ENCODE measurements around the gene FRYL. TPM values are rescaled to one million over a fixed set of nuclear protein-coding genes. Genes with fewer than 3 reads are reported as not detected.
A peak's percentile ranks its signal among the peaks of the same experiment; 100 is the strongest.

The FRYL gene
- total RNA-seq, 3 donors from 2014 or later: 205 to 416 (median 330) TPM

DNA sequence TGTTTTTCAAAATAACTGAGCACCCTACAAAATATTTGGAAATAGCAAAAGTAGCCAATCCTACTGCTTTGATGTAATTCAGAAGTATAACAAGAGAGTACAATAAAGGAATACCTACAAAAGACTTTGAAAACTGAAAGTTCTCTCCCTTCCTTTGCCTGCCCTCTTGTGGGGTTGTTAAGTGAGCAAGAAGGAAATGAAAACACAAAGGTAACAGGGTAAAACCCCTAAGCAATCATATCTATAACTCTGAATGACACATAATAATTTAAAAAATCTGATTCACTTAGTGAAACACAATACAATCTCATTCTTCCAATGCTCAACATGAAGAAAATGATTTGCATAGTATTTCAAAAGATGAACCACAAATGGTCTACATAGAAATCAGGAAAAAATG lies 98.2 kb downstream of the FRYL start:
- no peaks in the 10 kb centered on the region for H3K36me3 ChIP-seq (ENCODE audit: low read depth)
- TF ChIP-seq, protein P1, sequence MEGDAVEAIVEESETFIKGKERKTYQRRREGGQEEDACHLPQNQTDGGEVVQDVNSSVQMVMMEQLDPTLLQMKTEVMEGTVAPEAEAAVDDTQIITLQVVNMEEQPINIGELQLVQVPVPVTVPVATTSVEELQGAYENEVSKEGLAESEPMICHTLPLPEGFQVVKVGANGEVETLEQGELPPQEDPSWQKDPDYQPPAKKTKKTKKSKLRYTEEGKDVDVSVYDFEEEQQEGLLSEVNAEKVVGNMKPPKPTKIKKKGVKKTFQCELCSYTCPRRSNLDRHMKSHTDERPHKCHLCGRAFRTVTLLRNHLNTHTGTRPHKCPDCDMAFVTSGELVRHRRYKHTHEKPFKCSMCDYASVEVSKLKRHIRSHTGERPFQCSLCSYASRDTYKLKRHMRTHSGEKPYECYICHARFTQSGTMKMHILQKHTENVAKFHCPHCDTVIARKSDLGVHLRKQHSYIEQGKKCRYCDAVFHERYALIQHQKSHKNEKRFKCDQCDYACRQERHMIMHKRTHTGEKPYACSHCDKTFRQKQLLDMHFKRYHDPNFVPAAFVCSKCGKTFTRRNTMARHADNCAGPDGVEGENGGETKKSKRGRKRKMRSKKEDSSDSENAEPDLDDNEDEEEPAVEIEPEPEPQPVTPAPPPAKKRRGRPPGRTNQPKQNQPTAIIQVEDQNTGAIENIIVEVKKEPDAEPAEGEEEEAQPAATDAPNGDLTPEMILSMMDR (IDR thresholded peaks at IDR 0.05): peak; percentile 19
- no peak overlapping the region for H3K4me3 ChIP-seq
- DNase-seq (peak in 1 of 3 donors; percentile 58), ATAC-seq (peak; percentile 75)
- intact Hi-C loops (cut with DNase I, micrococcal nuclease): no loop called here
- peaks cover 16% of the 10 kb centered on the region for H3K4me1 ChIP-seq (ENCODE audit: low read depth)
- H3K9me3 ChIP-seq: no peaks in the 10 kb centered on the region

DNA sequence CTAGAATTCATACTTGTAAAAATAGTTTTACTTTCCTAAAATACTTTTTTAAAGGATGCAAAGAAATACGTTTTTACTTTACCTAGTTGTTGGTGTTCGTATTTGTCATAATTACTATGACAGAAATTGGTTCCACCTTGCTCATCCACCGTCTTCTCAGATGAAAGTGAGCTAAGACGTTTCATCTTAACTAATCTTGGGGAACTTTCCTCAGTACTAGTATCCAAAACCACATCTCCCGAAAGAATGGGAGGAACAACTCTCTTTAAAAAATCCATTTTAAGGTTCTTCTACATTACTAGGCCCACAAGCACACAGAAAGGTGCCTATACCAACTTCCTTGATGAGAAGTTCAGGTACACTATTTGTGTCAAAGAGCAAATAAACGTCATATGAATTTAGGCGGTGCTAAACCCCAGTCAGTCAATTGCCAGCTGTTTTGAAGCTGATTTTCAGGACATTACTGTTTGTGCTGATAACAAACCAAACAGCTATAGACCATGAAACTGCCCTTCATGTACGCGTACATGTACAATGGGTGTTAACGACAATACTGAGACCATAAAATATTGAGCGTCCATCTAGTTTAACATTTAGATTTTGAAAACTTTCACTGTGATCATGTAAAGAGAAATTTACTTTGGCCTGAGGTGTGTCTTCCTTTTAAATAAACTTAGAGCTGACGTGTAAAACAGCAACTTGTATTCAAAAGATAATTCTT lies 99.1 kb downstream of the FRYL start:
- peaks cover 16% of the 10 kb centered on the region for H3K4me1 ChIP-seq (ENCODE audit: low read depth)
- H3K9me3 ChIP-seq: no peaks in the 10 kb centered on the region
- peak in 1 of 3 donors; percentile 67 for DNase-seq
- TF ChIP-seq, protein P1 (IDR thresholded peaks at IDR 0.05): no peak
- H3K36me3 ChIP-seq (ENCODE audit: low read depth): no peaks in the 10 kb centered on the region
- peak; percentile 89 for ATAC-seq
- peak overlapping the region; percentile 7 for H3K4me3 ChIP-seq
- intact Hi-C loops (cut with DNase I, micrococcal nuclease): no loop called here

DNA sequence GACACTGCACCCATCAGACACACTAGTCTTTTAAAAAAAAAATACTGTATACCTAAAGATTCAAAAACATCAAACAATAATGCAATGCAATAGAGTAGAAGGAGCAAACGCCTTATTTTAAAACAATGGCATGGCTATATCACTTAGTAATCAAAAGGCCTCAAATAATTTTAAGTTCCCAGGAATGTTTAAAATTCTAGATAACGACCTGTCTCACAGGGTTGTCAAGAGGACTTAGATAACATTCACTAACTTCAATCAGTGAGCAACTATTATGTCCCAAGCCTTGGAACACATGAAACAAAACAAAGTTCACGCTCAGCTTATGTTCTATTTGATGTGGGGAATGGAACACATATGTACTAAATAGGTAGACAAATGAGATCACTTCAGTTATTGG lies 106.5 kb downstream of the FRYL start:
- ATAC-seq: no peak
- TF ChIP-seq, protein P1 (IDR thresholded peaks at IDR 0.05): no peak

DNA sequence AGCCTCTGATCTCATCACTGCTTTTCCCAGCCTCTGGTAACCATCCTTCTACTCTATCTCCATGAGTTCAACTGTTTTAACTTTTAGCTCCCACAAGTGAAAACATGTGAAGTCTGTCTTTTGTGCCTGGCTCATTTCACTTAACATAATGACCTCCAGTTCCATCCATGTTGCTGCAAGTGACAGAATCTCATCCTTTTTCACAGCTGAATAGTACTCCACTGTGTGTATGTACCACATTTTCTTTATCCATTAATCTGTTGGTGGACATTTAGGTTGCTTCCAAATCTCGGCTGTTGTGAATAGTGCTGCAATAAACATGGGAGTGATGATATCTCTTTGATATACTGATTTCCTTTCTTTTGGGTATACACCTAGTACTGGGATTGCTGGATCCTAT lies 109.5 kb downstream of the FRYL start:
- H3K4me3 ChIP-seq: no peak overlapping the region
- DNase-seq (no peak), ATAC-seq (no peak)
- H3K4me1 ChIP-seq (ENCODE audit: low read depth): peaks cover 30% of the 10 kb centered on the region
- no peaks in the 10 kb centered on the region for H3K36me3 ChIP-seq (ENCODE audit: low read depth)
- TF ChIP-seq, protein P1 (IDR thresholded peaks at IDR 0.05): no peak
- intact Hi-C loops (cut with DNase I, micrococcal nuclease): loop anchor here in 1 of 2 donors (10.0 kb wide), 1 partner anchor 66 kb away; no protein-coding TSS in a partner anchor
- H3K9me3 ChIP-seq: no peaks in the 10 kb centered on the region

More for the DNA sequence above, 106.5 kb downstream of the FRYL start:
- DNase-seq: no peak
- H3K4me1 ChIP-seq (ENCODE audit: low read depth): peaks cover 4% of the 10 kb centered on the region
- H3K4me3 ChIP-seq: no peak overlapping the region
- H3K9me3 ChIP-seq: no peaks in the 10 kb centered on the region
- intact Hi-C loops (cut with DNase I, micrococcal nuclease): loop anchor here in 1 of 2 donors (10.0 kb wide), 1 partner anchor 69 kb away; no protein-coding TSS in a partner anchor
- no peaks in the 10 kb centered on the region for H3K36me3 ChIP-seq (ENCODE audit: low read depth)

DNA sequence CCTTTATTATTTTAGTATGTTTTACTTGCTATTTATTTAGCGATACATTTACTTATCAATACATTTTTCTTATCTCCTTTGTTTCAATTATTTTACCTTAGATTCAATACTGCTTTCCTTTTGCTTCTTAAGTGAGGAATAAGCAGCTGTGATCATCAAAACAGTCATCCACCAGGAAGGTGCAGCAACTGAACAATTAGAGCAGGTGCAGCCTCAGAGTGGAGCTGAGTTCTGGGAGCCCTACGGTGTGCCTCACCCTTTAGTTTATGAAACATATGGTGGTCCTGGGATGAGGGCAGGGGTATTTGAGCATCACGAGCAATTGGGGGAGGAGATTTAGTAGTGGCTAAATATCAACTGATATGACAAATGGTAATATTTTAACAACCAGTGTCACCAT lies 111.0 kb downstream of the FRYL start:
- Histone ChIP-seq H3K9me3 (no peaks in the 10 kb centered on the region), H3K36me3 (ENCODE audit: low read depth) (no peaks in the 10 kb centered on the region), H3K4me1 (ENCODE audit: low read depth) (peaks cover 41% of the 10 kb centered on the region), H3K4me3 (no peak overlapping the region)
- peak in 1 of 3 donors; percentile 50 for DNase-seq
- TF ChIP-seq, protein P1 (IDR thresholded peaks at IDR 0.05): no peak
- ATAC-seq: peak; percentile 59
- intact Hi-C loops (cut with DNase I, micrococcal nuclease): no loop called here
